Heart left ventricle (tissue), 13 donors: Measurements from ENCODE around the gene MAN2B2.

Source experiments
- POLR2A ChIP-seq, 2 donors: fragments of 450-650 bp; IDR thresholded peaks; one replicate each; pipeline ENCODE4 v1.6.1; 2017; ENCODE audit warnings: antibody characterized with exemption in 2 of 2, mild to moderate bottlenecking in 2 of 2, moderate library complexity in 2 of 2
- TF ChIP-seq, protein P1 (sequence below), 12 donors: fragments of 200-600 bp; sonication (generic) in 4 of 12; IDR thresholded peaks; one replicate each; pipeline versions ENCODE4 v1.5.0 to v1.8.0; 2018 to 2022; ENCODE audit warnings: antibody characterized with exemption in 12 of 12, mild to moderate bottlenecking in 5 of 12
- donor health status: ischemic (EF 13 %, LVEDD 7.1; RV severe dilation, severe dysfunction).
- donor health status: DM: no; HTN: yes; CAD: no.
- donor health status: DM: no; HTN: no; CAD: no.
- donor health status: ischemic (EF 25% LVEDD 6.9; RV normal size, moderate dysfunction).
- donor health status: ischemic (EF 25% LVEDD 5.7; RV mildly dilated, moderate dysfunction).
- donor health status: ischemic (EF 35%, LVEDD 5.7; RV mildly dilated, moderate dysfunction).
- donor health status: nonischemic (EF 11% LVEDD 7.7; RV severe dilation, severe dysfunction).
- donor health status: DM: yes; HTN: yes; CAD: no.
- donor health status: PGD.
- donor health status: ischemic (EF 29% LVEDD 5.4; RV normal size, mild dysfunction).
- donor health status: nonischemic (EF 23%, LVEDD 6.1; RV moderate dilation, normal function).

DNA sequence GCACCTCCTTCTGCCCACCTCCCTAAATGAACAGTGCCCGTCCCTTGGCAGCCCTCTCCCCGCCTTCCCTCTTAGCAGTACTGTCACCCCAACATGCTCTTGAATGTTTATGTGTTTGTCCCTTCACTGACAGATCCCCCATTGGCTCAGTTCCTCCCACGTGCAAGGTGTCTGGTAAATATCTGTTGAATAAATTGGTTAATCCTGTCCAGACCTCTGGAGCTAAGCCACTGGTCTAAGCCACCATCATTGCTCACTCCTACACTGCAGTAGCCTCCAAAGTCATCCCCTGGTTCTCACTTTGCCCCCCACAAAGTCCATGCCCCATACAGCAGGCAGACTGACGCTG, 26.1 kb upstream of the MAN2B2 start:
- TF ChIP-seq, protein P1, sequence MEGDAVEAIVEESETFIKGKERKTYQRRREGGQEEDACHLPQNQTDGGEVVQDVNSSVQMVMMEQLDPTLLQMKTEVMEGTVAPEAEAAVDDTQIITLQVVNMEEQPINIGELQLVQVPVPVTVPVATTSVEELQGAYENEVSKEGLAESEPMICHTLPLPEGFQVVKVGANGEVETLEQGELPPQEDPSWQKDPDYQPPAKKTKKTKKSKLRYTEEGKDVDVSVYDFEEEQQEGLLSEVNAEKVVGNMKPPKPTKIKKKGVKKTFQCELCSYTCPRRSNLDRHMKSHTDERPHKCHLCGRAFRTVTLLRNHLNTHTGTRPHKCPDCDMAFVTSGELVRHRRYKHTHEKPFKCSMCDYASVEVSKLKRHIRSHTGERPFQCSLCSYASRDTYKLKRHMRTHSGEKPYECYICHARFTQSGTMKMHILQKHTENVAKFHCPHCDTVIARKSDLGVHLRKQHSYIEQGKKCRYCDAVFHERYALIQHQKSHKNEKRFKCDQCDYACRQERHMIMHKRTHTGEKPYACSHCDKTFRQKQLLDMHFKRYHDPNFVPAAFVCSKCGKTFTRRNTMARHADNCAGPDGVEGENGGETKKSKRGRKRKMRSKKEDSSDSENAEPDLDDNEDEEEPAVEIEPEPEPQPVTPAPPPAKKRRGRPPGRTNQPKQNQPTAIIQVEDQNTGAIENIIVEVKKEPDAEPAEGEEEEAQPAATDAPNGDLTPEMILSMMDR (IDR thresholded peaks at IDR 0.05) = no peak
- TF ChIP-seq POLR2A (IDR thresholded peaks at IDR 0.05) = no peak
